GM23248 (cell line): ENCODE data around the gene RTL10.

Experiments
- EZH2 ChIP-seq: fragments of 200-600 bp; sonication (generic); IDR thresholded peaks from 2 replicates; pipeline ENCODE4 v1.6.1; 2018; ENCODE audit warnings: antibody characterized with exemption, mild to moderate bottlenecking; ENCODE audit not compliant: insufficient read depth, poor library complexity, severe bottlenecking
- EZH2phosphoT487 ChIP-seq: fragments of 200-600 bp; sonication (generic); IDR thresholded peaks from 2 replicates; pipeline ENCODE4 v1.6.1; 2018; ENCODE audit warnings: antibody characterized with exemption, moderate library complexity, mild to moderate bottlenecking, low read depth; ENCODE audit not compliant: insufficient read depth

DNA sequence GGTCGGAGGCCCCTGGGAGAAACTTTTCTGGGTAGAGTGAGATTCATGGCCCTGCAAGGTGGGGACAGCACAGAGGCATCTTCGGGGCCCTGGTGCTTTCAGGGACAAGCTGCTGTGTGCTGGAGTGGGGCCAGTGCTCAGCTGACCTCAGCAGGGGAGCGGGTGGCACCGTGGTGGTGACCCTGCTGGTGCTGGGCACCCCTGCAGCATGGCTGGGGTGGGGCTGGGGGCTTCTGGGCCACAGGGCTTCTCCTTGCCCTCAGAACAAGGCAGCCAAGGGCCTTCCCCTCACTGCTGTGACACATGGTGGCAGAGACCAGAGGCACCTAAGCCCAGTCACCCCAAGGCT lies 24.9 kb upstream of the RTL10 start:
- TF ChIP-seq EZH2phosphoT487: no peak
- no peak for TF ChIP-seq EZH2
